ENCODE results near the gene ZNF276.

The ZNF276 gene

GRCh38 chr16:89738072-89738377 is 16.7 kb downstream of the ZNF276 start:
- no peak for DNase-seq (ENCODE audit: low read depth, low spot score)
- TF ChIP-seq CTCF (IDR thresholded peaks at IDR 0.05; ENCODE audit: low read depth, low read length): no peak
- H3K4me3 ChIP-seq (ENCODE audit: low read depth, low read length): no peak overlapping the region
- in situ Hi-C loops (cut with HindIII; ENCODE audit: low sequenced_read_pairs): no loop called here

GRCh38 chr16:89738538-89739317 is 17.4 kb downstream of the ZNF276 start:
- TF ChIP-seq CTCF (IDR thresholded peaks at IDR 0.05; ENCODE audit: low read depth, low read length): no peak
- in situ Hi-C loops (cut with HindIII; ENCODE audit: low sequenced_read_pairs): no loop called here
- no peak for DNase-seq (ENCODE audit: low read depth, low spot score)
- no peak overlapping the region for H3K4me3 ChIP-seq (ENCODE audit: low read depth, low read length)

GRCh38 chr16:89739383-89739782 is 18.0 kb downstream of the ZNF276 start:
- DNase-seq (ENCODE audit: low read depth, low spot score): no peak
- H3K4me3 ChIP-seq (ENCODE audit: low read depth, low read length): no peak overlapping the region
- in situ Hi-C loops (cut with HindIII; ENCODE audit: low sequenced_read_pairs): no loop called here
- no peak for TF ChIP-seq CTCF (IDR thresholded peaks at IDR 0.05; ENCODE audit: low read depth, low read length)

GRCh38 chr16:89741342-89742014 is 20.1 kb downstream of the ZNF276 start:
- TF ChIP-seq CTCF (IDR thresholded peaks at IDR 0.05; ENCODE audit: low read depth, low read length): no peak
- in situ Hi-C loops (cut with HindIII; ENCODE audit: low sequenced_read_pairs): no loop called here
- H3K4me3 ChIP-seq (ENCODE audit: low read depth, low read length): no peak overlapping the region
- DNase-seq (ENCODE audit: low read depth, low spot score): no peak

GRCh38 chr16:89742948-89743347 is 21.6 kb downstream of the ZNF276 start:
- in situ Hi-C loops (cut with HindIII; ENCODE audit: low sequenced_read_pairs): no loop called here
- no peak overlapping the region for H3K4me3 ChIP-seq (ENCODE audit: low read depth, low read length)
- TF ChIP-seq CTCF (IDR thresholded peaks at IDR 0.05; ENCODE audit: low read depth, low read length): no peak
- no peak for DNase-seq (ENCODE audit: low read depth, low spot score)

GRCh38 chr16:89744813-89745212 is 23.5 kb downstream of the ZNF276 start:
- DNase-seq (ENCODE audit: low read depth, low spot score): no peak
- no peak overlapping the region for H3K4me3 ChIP-seq (ENCODE audit: low read depth, low read length)
- in situ Hi-C loops (cut with HindIII; ENCODE audit: low sequenced_read_pairs): no loop called here
- no peak for TF ChIP-seq CTCF (IDR thresholded peaks at IDR 0.05; ENCODE audit: low read depth, low read length)

Measured in astrocyte of the spinal cord (primary cell).